CD4-positive, CD25-positive, alpha-beta regulatory T cell (primary cell): ENCODE data around the gene CBLL2. TPM values are rescaled to one million over a fixed set of nuclear protein-coding genes. Genes with fewer than 3 reads are reported as not detected.

ENCODE experiments used
- ATAC-seq, 2 donors: fragments of 150-1000 bp; cut with Tn5 transposase; one replicate each; pipeline ENCODE4 v1.10.0; 2021; ENCODE audit warnings: low read depth in 2 of 2, moderate number of reproducible peaks in 2 of 2, moderate library complexity in 1 of 2
- DNase-seq, 3 donors: peaks; one replicate each; pipeline versions ENCODE4 v3.0.0 to v3.0.0-alpha.2; 2012 to 2022; ENCODE audit warnings: mixed read lengths in 1 of 3
- H3K27ac ChIP-seq: one replicate; pipeline ENCODE4 v1.7.0; 2013; ENCODE audit warnings: mild to moderate bottlenecking, low read length; ENCODE audit not compliant: insufficient read depth, poor library complexity, severe bottlenecking
- H3K27me3 ChIP-seq: one replicate; pipeline ENCODE4 v1.7.0; 2013; ENCODE audit warnings: low read length; ENCODE audit not compliant: control insufficient read depth, insufficient read depth
- H3K36me3 ChIP-seq: one replicate; pipeline ENCODE4 v1.7.0; 2013; ENCODE audit warnings: mild to moderate bottlenecking, low read length, moderate library complexity; ENCODE audit not compliant: control insufficient read depth, insufficient read depth
- H3K4me1 ChIP-seq: 2 replicates; pipeline ENCODE4 v1.7.0; 2013; ENCODE audit warnings: mild to moderate bottlenecking, low read length; ENCODE audit not compliant: insufficient read depth, control insufficient read depth, poor library complexity, severe bottlenecking
- H3K4me3 ChIP-seq: one replicate; pipeline ENCODE4 v1.7.0; 2013; ENCODE audit warnings: low read depth, mild to moderate bottlenecking, low read length, moderate library complexity
- H3K9me3 ChIP-seq, 2 experiments: 1 replicate in 1 of 2; 2 replicates in 1 of 2; pipeline ENCODE4 v1.7.0; 2013; ENCODE audit warnings: low read length in 2 of 2, mild to moderate bottlenecking in 1 of 2, moderate library complexity in 1 of 2; ENCODE audit not compliant: control insufficient read depth in 2 of 2
- H3K27ac Mint-ChIP-seq, 3 donors: one replicate each; pipeline ENCODE4 v1.8.0; 2020 to 2022; ENCODE audit warnings: mild to moderate bottlenecking in 3 of 3, mixed read lengths in 3 of 3, moderate library complexity in 2 of 3
- H3K27me3 Mint-ChIP-seq: one replicate; pipeline ENCODE4 v1.8.0; 2022; ENCODE audit warnings: mild to moderate bottlenecking, mixed read lengths
- H3K36me3 Mint-ChIP-seq: one replicate; pipeline ENCODE4 v1.8.0; 2020; ENCODE audit warnings: mixed read lengths
- H3K4me1 Mint-ChIP-seq, 4 donors: one replicate each; pipeline ENCODE4 v1.8.0; 2020 to 2022; ENCODE audit warnings: mixed read lengths in 4 of 4, mild to moderate bottlenecking in 1 of 4
- H3K4me3 Mint-ChIP-seq, 4 donors: one replicate each; pipeline ENCODE4 v1.8.0; 2020 to 2022; ENCODE audit warnings: mild to moderate bottlenecking in 4 of 4, mixed read lengths in 4 of 4, moderate library complexity in 3 of 4
- H3K9me3 Mint-ChIP-seq, 7 donors: one replicate each; pipeline ENCODE4 v1.8.0; 2020 to 2022; ENCODE audit warnings: mixed read lengths in 7 of 7, mild to moderate bottlenecking in 3 of 7, moderate library complexity in 2 of 7
- polyA plus RNA-seq, 4 donors: library from polyadenylated mRNA; unstranded; fragments of 300-500 nt; fragmentation: Illumina TruSeq; gene quantifications; one replicate each; pipeline ENCODE4 v1.2.3, GENCODE V29; 2021
- total RNA-seq: library from RNA; stranded (reverse); gene quantifications from one replicate; pipeline ENCODE4 v1.2.3, GENCODE V29; 2022

The CBLL2 gene
- total and polyA plus RNA-seq, 5 donors from 2014 or later: not detected

DNA sequence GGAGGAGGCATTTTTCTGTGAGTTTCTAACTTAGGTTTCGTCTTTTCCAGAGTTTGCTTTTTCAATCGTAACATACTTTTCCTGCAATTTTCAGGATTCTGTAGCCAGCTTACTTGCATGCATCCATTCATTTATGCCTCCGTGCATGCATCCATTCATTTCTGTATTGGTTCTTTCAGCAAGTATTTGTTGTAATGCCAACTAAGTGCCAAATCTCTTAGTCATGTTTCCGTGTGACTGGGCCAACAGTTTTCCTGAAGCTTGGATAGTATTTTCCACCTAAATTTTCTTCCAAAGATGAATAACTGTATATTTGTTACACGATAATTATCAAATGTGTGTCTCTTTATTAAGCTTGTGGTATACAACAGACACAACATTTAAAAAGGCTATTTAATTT, 41.5 kb downstream of the CBLL2 start:
- no peak for DNase-seq
- ATAC-seq: no peak

DNA sequence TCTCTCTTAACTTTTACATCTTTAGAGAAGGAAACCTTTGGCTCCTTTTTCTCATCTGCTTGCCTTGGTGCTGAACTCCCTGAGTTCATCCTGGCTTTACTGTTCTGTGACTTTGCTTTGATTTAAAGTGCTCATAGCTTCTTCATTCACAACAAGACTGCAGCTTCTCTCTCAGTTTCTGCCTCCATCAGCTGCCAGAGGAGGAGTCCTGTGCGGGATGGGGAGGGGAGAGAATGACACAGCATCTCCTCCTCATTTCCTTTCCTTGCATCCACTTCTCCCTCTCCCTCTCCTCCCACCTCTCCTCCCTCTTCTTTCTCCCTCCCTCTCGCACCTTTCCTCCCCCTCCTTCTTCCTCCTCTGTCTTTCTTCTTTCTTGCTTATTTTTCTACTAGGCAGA, 42.0 kb downstream of the CBLL2 start:
- H3K36me3 Mint-ChIP-seq: no peaks in the 10 kb centered on the region
- Histone ChIP-seq H3K36me3 (no peaks in the 10 kb centered on the region), H3K27ac (no peak overlapping the region), H3K4me3 (no peak overlapping the region), H3K9me3 (no peaks in the 10 kb centered on the region), H3K4me1 (no peaks in the 10 kb centered on the region), H3K27me3 (no peaks in the 10 kb centered on the region)
- DNase-seq (no peak), ATAC-seq (no peak)
- H3K27me3 Mint-ChIP-seq: no peaks in the 10 kb centered on the region
- H3K4me3 Mint-ChIP-seq: no peak overlapping the region
- peaks cover 0 to 1% (median 0%) of the 10 kb centered on the region in 7 donors for H3K9me3 Mint-ChIP-seq
- no peaks in the 10 kb centered on the region for H3K4me1 Mint-ChIP-seq
- no peak overlapping the region for H3K27ac Mint-ChIP-seq

More for the DNA sequence above, 41.5 kb downstream of the CBLL2 start:
- H3K27me3 Mint-ChIP-seq: no peaks in the 10 kb centered on the region
- peaks cover 0 to 1% (median 0%) of the 10 kb centered on the region in 7 donors for H3K9me3 Mint-ChIP-seq
- H3K36me3 ChIP-seq: no peaks in the 10 kb centered on the region
- H3K4me1 Mint-ChIP-seq: no peaks in the 10 kb centered on the region
- H3K36me3 Mint-ChIP-seq: no peaks in the 10 kb centered on the region
- H3K4me3 ChIP-seq: no peak overlapping the region
- H3K4me3 Mint-ChIP-seq: no peak overlapping the region
- H3K9me3 ChIP-seq: no peaks in the 10 kb centered on the region
- no peak overlapping the region for H3K27ac Mint-ChIP-seq
- H3K4me1 ChIP-seq: no peaks in the 10 kb centered on the region
- H3K27me3 ChIP-seq: no peaks in the 10 kb centered on the region
- H3K27ac ChIP-seq: no peak overlapping the region

DNA sequence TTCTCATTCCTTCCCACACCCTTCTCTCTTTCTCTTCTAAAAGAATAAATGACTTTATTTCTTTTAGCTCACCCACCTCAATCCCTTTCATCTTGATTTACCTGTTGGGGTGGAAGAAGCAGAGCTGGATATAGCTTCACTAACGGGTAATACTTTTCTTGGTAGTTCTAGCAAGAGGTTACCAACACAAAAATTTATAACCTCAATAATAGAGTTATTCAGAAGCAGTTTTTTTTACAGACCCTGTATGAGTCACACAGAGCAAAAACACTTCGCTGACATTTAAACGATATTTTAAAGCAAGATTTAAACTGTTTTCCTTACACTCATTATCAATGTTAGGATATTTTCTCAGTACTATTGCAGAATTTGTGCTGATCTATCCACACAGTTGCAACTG, 42.4 kb downstream of the CBLL2 start:
- no peaks in the 10 kb centered on the region for H3K27me3 Mint-ChIP-seq
- no peaks in the 10 kb centered on the region for H3K4me1 Mint-ChIP-seq
- ATAC-seq (no peak), DNase-seq (no peak)
- no peaks in the 10 kb centered on the region for H3K4me1 ChIP-seq
- no peaks in the 10 kb centered on the region for H3K9me3 ChIP-seq
- no peaks in the 10 kb centered on the region for H3K27me3 ChIP-seq
- H3K27ac ChIP-seq: no peak overlapping the region
- peaks cover 0 to 1% (median 0%) of the 10 kb centered on the region in 7 donors for H3K9me3 Mint-ChIP-seq
- no peak overlapping the region for H3K4me3 Mint-ChIP-seq
- H3K36me3 Mint-ChIP-seq: no peaks in the 10 kb centered on the region
- H3K27ac Mint-ChIP-seq: no peak overlapping the region
- H3K4me3 ChIP-seq: no peak overlapping the region
- no peaks in the 10 kb centered on the region for H3K36me3 ChIP-seq

DNA sequence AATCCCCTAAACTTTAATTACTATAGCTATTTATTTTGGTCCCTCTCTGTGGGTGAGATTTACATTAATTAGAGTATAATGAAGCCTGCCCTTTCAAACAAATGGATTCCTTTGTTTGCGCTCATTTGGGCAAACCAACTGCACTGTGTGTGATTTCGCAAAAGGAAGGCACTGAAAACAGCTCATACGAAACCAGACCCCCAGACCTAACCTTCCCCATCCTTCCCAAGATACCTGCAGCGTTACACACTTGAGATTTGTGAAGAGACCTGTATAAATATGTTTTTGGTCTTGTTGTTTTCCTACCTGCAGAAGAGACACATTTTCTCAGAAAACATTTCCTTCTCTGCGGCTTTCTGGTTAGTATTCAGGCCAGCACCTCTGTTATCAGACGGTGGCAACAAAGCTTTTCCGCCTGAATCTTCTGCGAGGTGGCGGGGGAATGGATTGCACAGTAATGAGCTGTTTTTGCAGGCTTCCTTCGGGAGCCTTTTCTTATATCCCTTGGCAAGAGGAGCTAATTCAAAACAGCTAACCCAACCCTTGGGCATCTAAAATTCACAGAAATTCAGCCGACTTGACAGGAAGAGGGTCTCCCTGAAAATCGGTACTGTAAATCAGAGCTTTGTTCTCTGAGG, 47.6 kb downstream of the CBLL2 start:
- no peaks in the 10 kb centered on the region for H3K9me3 Mint-ChIP-seq
- H3K4me3 Mint-ChIP-seq: no peak overlapping the region
- H3K27me3 ChIP-seq: no peaks in the 10 kb centered on the region
- no peaks in the 10 kb centered on the region for H3K4me1 ChIP-seq
- no peaks in the 10 kb centered on the region for H3K4me1 Mint-ChIP-seq
- DNase-seq (no peak), ATAC-seq (no peak)
- no peak overlapping the region for H3K4me3 ChIP-seq
- H3K27ac ChIP-seq: no peak overlapping the region
- no peaks in the 10 kb centered on the region for H3K36me3 ChIP-seq
- no peaks in the 10 kb centered on the region for H3K36me3 Mint-ChIP-seq
- no peak overlapping the region for H3K27ac Mint-ChIP-seq
- no peaks in the 10 kb centered on the region for H3K27me3 Mint-ChIP-seq
- H3K9me3 ChIP-seq: no peaks in the 10 kb centered on the region

GRCh38 chrX:22323541-22323940, 50.8 kb downstream of the CBLL2 start:
- Histone ChIP-seq H3K4me1 (no peaks in the 10 kb centered on the region), H3K27ac (no peak overlapping the region), H3K27me3 (no peaks in the 10 kb centered on the region), H3K9me3 (no peaks in the 10 kb centered on the region), H3K4me3 (no peak overlapping the region), H3K36me3 (no peaks in the 10 kb centered on the region)
- Mint-ChIP-seq H3K27me3 (no peaks in the 10 kb centered on the region), H3K9me3 (no peaks in the 10 kb centered on the region), H3K27ac (no peak overlapping the region), H3K4me3 (no peak overlapping the region), H3K4me1 (peaks cover 0 to 5% (median 0%) of the 10 kb centered on the region in 4 donors), H3K36me3 (no peaks in the 10 kb centered on the region)
- DNase-seq (no peak), ATAC-seq (no peak)

Other genes starting within 250 kb of the CBLL2 start
- gene PHEX, start 240.6 kb upstream of the CBLL2 start, total RNA-seq: 1.0 TPM
- gene PHEX, start 240.6 kb upstream of the CBLL2 start, polyA plus RNA-seq: under 1 TPM in 3 of 4 donors, not detected in 1; 0.10 to 0.63 (median 0.30) TPM